ENCODE data around the gene C1orf53.
A peak's percentile ranks its signal among the peaks of the same experiment; 100 is the strongest.

The C1orf53 gene

DNA sequence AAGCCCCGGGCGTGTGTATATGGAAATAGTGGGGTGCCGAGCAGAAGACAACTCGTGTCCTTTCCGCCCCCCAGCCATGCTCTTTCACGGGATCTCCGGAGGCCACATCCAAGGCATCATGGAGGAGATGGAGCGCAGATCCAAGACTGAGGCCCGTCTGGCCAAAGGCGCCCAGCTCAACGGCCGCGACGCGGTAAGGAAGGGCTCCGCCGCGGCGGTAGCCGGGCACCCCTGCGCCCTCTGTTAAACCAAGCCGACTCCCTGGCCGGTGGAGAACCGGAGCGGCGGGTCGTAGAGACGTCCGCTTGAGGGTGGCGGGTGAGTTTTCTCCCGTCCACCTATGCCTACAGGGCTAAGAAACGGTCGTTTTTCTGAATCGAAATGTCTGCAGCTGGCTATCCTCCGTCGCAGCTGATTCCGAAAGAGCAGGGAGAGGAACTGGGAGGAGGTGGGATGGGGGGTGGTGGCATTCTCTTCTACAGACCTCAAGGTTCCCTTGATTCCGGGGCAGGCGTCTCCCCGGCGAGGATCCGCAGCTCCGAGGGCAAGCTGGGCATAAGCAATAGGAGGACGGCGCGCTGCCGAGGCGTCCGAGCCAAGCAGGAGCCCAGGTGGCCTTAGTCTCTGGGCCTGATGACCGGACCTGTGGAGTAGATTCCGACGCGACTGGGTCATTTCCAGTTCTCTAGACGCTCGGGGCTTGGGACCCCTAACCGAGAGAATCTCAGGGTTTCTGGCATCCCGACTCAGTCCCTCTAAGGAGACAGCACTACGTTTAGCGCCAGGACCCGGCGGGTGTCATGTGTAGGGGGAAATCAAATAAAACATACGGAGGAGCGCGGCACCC lies 15.6 kb downstream of the C1orf53 start:
- no peaks in the 10 kb centered on the region for H3K4me1 ChIP-seq (ENCODE audit: control insufficient read depth, insufficient read depth, low read length)
- CTCF ChIA-PET = interaction anchor here (0.6 to 2.9 kb wide), 4 partner anchors 9 to 303 kb away, joined by 3 to 10 read pairs (median 6); no protein-coding TSS in a partner anchor
- POLR2A ChIA-PET = interaction anchor here (1.5 to 2.0 kb wide), 4 partner anchors 9 to 238 kb away, joined by 4 to 16 read pairs (median 6); partner anchors contain the start of genes C1orf53 and NEK7
- TF ChIP-seq OVOL3 (tag by site-specific recombination; IDR thresholded peaks at IDR 0.05) = no peak
- TF ChIP-seq ZNF366 (tag by site-specific recombination; conservative IDR thresholded peaks at IDR 0.05) = 0 out of 2 replicates have a peak, but pooled peaks have one; percentile 38
- H3K9me3 ChIP-seq (ENCODE audit: control insufficient read depth, insufficient read depth, low read depth, low read length) = no peaks in the 10 kb centered on the region
- peak overlapping the region; percentile 32; the same call in 1 of the 2 replicates for H3K27ac ChIP-seq (ENCODE audit: extremely low read depth, low read depth, low read length)
- peaks cover 0 to 3% of the 10 kb centered on the region in 2 experiments; a peak in 1 of 3 replicates for H3K36me3 ChIP-seq (ENCODE audit: control insufficient read depth in 2 of 2, insufficient read depth in 1 of 2, low read length in 2 of 2)
- peak overlapping the region; percentile 32 for H3K4me3 ChIP-seq (ENCODE audit: low read depth, low read length)

DNA sequence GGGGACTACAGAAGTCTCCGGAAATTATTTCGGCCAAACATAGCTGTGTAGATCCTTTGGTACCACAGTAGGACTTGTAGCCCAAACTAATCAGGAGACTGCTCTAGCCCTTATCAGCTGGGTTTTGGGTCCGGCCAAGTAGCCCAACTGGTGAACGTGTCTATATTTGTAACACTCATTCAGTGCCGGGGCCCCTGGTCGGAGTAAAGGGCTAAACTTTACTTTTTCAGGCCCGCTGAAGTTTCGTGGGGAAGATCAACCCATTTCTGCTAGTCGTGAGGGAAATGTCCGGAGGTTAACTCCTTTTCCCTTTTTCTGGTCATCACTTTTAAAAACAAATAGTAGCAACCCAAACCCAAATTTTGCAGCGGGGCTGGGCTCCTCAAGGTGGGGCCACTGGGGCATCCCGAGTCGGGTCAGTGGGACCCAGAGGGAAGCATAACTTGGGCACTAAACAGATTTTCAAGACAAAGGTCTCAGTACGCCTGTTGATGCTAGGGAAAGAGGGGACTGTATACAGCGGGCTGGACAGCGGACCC lies 16.4 kb downstream of the C1orf53 start:
- CTCF ChIA-PET = interaction anchor here (0.6 kb wide), 1 partner anchor 14 kb away, joined by 3 read pairs; no protein-coding TSS in a partner anchor
- no peaks in the 10 kb centered on the region for H3K4me1 ChIP-seq (ENCODE audit: control insufficient read depth, insufficient read depth, low read length)

DNA sequence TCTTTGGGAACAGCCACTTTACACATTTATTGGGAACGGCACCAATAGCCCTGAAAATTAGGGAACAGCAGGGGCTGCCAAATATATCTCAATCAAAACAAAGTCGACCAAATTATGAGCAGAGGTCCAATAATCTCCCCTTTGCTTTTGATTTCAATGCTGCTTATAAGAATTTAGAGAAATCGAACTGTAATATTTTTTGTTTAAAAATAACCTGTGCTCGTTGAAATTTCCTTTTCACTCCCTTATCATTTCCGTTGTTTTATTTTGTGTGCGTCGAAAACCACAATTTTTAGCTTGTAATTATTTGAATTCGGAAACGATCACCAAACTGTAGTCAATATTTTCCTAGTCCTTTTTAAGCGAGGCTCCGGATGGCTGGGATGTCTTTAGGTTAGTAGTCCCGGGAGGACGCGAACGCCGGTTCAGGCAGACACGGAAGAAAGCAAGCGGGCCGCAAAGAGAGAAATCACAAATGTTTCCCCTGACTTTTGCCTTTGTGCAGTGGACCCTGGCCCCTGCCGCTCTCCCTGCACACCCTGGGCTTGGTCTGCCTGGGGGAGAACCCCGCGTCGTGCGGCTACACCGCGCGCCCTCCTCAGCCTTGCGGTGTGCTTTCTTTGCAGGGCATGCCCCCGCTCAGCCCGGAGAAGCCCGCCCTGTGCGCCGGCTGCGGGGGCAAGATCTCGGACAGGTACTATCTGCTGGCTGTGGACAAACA lies 17.1 kb downstream of the C1orf53 start:
- Histone ChIP-seq H3K36me3 (ENCODE audit: control insufficient read depth in 2 of 2, insufficient read depth in 1 of 2, low read length in 2 of 2) (peaks cover 0 to 3% of the 10 kb centered on the region in 2 experiments; a peak in 1 of 3 replicates), H3K27ac (ENCODE audit: extremely low read depth, low read depth, low read length) (no peak overlapping the region), H3K4me3 (ENCODE audit: low read depth, low read length) (no peak overlapping the region), H3K9me3 (ENCODE audit: control insufficient read depth, insufficient read depth, low read depth, low read length) (no peaks in the 10 kb centered on the region), H3K4me1 (ENCODE audit: control insufficient read depth, insufficient read depth, low read length) (no peaks in the 10 kb centered on the region)
- ChIA-PET CTCF (interaction anchor here (0.6 kb wide), 1 partner anchor 136 kb away, joined by 4 read pairs; no protein-coding TSS in a partner anchor), POLR2A (no interaction called here)
- TF ChIP-seq ZNF391 (tag by site-specific recombination; IDR thresholded peaks at IDR 0.05; ENCODE audit: borderline replicate concordance, low read depth) = no peak
- no peak for TF ChIP-seq GLI2 (tag by site-specific recombination; IDR thresholded peaks at IDR 0.05; ENCODE audit: borderline replicate concordance, low read depth)
- no peak for TF ChIP-seq ZNF394 (tag by site-specific recombination; IDR thresholded peaks at IDR 0.05; ENCODE audit: borderline replicate concordance)
- TF ChIP-seq, protein P1, sequence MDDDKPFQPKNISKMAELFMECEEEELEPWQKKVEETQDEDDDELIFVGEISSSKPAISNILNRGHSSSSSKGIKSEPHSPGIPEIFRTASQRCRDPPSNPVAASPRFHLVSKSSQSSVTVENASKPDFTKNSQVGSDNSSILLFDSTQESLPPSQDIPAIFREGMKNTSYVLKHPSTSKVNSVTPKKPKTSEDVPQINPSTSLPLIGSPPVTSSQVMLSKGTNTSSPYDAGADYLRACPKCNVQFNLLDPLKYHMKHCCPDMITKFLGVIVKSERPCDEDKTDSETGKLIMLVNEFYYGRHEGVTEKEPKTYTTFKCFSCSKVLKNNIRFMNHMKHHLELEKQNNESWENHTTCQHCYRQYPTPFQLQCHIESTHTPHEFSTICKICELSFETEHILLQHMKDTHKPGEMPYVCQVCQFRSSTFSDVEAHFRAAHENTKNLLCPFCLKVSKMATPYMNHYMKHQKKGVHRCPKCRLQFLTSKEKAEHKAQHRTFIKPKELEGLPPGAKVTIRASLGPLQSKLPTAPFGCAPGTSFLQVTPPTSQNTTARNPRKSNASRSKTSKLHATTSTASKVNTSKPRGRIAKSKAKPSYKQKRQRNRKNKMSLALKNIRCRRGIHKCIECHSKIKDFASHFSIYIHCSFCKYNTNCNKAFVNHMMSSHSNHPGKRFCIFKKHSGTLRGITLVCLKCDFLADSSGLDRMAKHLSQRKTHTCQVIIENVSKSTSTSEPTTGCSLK (tag by site-specific recombination; IDR thresholded peaks at IDR 0.05) = no peak
- TF ChIP-seq, protein P2, sequence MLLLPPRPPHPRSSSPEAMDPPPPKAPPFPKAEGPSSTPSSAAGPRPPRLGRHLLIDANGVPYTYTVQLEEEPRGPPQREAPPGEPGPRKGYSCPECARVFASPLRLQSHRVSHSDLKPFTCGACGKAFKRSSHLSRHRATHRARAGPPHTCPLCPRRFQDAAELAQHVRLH (tag by site-specific recombination; IDR thresholded peaks at IDR 0.05) = no peak
- no peak for TF ChIP-seq HOXC10 (CRISPR knock-in tag; IDR thresholded peaks at IDR 0.05)

More for the DNA sequence above, 16.4 kb downstream of the C1orf53 start:
- no peak for TF ChIP-seq ZNF549 (tag by site-specific recombination; IDR thresholded peaks at IDR 0.05)
- TF ChIP-seq ZNF391 (tag by site-specific recombination; IDR thresholded peaks at IDR 0.05; ENCODE audit: borderline replicate concordance, low read depth) = no peak
- TF ChIP-seq ZNF223 (tag by site-specific recombination; IDR thresholded peaks at IDR 0.05) = no peak
- TF ChIP-seq ZNF114 (tag by site-specific recombination; IDR thresholded peaks at IDR 0.05) = no peak
- TF ChIP-seq ZNF548 (tag by site-specific recombination; IDR thresholded peaks at IDR 0.05) = no peak
- TF ChIP-seq PRDM1 (tag by site-specific recombination; IDR thresholded peaks at IDR 0.05) = no peak
- POLR2A ChIA-PET = no interaction called here
- no peak overlapping the region for H3K27ac ChIP-seq (ENCODE audit: extremely low read depth, low read depth, low read length)
- H3K36me3 ChIP-seq (ENCODE audit: control insufficient read depth in 2 of 2, insufficient read depth in 1 of 2, low read length in 2 of 2) = peaks cover 0 to 3% of the 10 kb centered on the region in 2 experiments; a peak in 1 of 3 replicates
- H3K4me3 ChIP-seq (ENCODE audit: low read depth, low read length) = no peak overlapping the region
- no peaks in the 10 kb centered on the region for H3K9me3 ChIP-seq (ENCODE audit: control insufficient read depth, insufficient read depth, low read depth, low read length)

All from HEK293 (cell line).